NK-92 (cell line): ENCODE measurements around the gene JPH3.

ENCODE experiments used
- DNase-seq: peaks from one replicate; lab custom pipeline; 2025; ENCODE audit not compliant: unreplicated experiment; lab: John Stamatoyannopoulos, UW

Gene JPH3

DNA sequence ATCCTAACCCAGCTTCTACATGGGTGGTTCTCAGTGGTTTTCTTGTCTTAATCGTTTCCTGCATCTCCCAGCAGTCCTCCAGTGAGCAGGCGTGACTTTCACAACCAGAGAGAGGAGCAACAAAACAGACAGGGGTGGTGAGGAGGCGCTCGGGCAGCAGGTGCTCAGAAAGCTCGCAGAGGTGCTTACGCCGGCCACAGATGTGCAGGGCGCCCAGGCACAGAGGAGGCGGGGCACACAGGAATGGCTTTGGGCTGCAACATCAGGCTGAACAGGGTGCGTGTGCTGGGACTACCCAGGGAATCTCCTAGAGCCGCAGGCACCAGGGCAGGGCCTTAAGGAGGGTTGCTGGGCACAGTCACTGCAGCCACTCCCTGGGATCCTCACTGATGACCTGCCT, 130.9 kb downstream of the JPH3 start:
- no peak for DNase-seq

DNA sequence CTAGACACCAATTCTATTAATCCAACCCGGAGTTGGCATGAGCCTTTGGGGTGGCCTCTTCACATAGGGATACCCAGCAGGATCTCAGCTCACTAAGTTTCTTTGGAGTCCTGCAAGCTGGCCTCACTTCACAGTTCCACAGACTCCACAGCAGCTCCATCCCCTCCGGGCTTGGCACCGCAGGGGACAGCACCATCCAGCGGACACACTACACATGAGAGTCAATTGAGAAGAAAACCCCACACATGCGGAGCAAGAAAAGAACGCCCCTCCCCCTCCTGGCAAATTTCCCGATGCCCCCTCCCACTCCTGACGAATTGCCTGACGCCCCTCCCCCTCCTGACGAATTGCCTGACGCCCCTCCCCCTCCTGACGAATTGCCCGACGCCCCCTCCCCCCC, 132.3 kb downstream of the JPH3 start:
- no peak for DNase-seq

DNA sequence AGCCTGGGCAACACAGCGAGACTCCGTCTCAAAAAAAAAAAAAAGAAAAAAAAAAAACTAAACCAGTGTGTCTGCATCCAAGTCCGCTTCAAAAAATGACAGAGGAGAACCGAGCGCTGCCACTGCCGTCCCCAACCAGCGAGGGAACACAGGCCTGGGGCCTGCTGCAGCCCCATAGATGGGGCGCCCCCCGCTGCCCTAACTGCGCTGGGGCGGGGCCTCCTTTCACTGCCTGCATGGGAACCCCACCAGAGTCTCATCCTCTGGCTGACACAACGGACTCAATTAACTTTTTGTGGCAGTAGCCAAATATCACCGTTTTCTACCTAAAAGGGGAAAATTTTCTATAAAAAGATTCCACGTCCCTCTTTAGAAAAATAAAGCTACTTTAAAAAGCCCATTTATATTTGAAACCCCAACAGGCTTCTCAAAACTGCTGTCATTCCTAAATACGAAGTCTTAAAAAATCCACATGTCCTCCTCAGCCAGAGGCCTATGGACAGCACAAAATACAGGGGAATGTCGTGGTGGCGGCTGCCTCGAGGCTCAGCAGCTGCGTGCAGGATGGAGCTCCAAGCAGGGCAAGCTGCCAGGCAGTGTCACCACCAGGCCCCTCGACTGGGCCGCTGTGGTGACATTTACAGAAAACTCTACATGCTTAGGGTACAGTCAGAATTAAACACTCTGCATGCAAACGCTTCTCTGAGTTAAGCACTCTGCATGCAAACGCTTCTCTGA, 133.1 kb downstream of the JPH3 start:
- DNase-seq: no peak

DNA sequence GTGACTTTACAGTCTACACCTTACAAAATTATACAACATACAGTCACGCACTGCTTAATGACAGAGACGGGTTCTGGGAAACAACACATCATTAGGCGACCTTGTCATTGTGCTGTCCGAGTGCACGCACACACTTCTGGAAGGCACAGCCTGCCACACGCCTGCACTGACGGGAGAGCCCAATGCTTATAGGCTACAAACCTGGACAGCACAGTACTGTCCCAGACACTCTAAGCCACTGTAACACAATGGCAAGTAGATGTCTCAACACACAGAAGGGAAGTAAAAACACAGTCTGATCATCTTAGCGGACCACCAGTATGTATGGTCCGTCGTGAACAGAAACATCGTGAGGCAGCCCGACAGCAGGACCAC, 133.7 kb downstream of the JPH3 start:
- DNase-seq: no peak

DNA sequence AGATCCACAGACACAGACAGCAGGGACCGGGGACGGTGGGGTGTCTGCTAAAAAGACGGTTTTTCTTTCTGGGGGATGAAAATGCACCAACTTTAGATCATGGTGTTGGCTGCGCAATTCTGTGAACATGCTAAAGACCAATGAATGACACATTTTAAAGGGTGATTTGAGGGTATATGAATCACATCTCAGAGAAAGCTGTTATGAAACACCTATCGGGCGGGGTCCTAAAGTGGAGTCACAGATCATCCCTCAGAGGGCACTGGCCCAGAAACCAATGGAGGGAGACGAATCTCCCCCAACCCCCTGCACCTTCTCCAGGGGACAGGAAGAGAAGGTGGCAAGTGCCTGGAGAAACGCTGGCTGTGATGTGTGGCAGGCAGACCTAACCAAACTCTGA, 137.5 kb downstream of the JPH3 start:
- DNase-seq: no peak

DNA sequence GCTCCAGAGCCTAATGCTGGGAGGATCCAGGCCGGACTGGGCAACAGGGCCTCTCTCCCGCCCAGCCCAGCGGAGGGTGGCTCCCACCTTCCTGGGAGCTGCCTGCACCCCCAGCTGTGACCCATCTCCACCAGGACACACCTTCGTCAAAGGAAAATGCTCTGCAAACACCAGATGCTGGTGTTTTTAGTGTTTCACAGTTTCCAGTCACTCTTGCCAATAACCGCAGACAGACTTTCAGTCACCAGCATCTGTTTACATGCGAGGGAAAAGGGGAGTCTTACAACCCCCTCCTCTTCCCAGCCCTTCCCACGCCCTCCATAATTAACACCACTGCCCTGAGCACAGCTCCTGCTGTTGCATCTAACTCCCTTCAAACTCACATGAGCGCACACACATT, 138.1 kb downstream of the JPH3 start:
- no peak for DNase-seq

DNA sequence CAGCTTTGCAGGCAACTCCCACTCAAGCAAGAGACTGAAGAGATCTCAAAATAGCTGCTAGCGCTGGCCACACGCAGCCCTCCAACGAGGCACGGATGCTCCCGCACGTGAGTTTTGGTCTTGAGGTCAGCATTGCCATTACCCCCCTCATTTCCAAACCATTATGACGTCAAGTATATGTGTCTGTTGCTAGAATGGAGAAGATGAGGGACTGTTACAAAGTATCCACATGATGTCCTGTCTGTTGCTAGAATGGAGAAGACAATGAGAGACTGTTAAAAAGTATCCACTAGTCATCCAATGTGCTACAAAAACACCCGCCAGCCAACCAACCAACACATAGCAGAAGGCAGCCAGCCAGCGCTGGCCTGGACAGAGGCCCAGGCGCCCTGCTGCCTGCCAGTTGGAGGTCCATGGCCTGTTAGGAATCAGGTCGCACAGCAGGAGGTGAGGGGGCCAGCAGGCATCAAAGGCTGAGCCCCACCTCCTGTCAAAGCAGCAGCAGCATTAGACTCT, 138.7 kb downstream of the JPH3 start:
- no peak for DNase-seq

DNA sequence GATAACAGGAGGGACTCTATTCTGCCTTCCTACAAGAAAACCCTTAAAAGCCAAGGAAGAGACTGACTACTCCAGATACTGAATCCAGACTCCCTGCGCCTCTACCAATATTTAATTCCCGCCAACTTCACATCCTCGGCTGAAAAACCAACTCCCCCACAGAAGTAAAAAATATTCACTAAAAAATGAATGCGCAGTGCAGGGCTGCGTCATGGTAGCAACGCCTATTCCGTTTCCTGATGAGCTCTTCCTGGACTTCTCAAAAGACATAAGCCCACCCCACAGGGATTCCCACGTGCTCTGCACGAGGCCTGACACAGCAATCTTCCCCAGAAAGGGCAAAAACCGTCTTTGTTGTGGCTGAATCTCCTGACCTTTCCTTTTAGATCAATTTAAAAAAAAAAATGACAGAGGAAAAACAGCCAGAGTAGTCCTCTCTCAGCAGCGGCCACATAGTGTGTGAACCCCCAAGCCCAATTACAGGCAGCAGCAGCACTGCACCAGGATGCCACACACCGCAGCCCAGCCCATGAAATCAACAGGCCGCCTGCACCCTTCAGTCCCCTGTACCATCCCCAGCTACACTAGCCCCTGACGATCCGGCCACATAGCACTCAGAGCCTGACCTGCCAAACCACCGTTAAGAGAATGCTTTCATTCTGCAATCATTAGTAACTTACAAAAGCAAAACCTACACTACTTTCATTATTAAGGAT, 139.6 kb downstream of the JPH3 start:
- no peak for DNase-seq

DNA sequence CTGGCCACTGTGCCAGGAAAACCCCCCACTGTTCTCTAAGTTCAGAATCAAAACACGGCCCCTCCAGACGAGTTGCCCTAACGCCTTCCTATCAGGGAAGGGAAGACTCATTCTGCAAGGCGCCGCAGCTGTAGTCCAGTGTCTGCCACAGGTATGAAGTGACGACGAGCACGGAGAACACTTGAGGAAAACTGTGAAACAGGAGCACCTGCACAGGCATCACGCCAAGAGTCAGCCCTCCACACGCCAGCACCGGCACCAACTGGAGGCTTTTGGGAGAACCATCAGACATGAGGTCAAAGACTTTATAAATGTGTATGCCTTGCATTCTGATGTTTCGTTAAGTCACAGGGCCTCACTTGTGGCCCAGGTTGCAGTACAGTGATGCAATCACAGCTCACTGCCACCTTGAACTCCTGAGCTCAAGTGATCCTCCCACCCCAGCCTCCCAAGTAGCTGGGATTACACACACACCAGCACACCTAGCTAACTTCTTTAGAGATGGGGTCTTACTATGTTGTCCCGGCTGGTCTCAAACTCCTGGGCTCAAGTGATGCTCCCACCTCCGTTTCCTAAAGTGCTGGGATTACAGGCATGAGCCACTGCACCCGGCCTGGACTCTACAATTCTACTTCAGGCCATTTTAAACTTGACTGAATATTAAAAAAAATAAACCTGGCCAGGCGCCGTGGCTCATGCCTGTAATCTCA, 140.6 kb downstream of the JPH3 start:
- no peak for DNase-seq

DNA sequence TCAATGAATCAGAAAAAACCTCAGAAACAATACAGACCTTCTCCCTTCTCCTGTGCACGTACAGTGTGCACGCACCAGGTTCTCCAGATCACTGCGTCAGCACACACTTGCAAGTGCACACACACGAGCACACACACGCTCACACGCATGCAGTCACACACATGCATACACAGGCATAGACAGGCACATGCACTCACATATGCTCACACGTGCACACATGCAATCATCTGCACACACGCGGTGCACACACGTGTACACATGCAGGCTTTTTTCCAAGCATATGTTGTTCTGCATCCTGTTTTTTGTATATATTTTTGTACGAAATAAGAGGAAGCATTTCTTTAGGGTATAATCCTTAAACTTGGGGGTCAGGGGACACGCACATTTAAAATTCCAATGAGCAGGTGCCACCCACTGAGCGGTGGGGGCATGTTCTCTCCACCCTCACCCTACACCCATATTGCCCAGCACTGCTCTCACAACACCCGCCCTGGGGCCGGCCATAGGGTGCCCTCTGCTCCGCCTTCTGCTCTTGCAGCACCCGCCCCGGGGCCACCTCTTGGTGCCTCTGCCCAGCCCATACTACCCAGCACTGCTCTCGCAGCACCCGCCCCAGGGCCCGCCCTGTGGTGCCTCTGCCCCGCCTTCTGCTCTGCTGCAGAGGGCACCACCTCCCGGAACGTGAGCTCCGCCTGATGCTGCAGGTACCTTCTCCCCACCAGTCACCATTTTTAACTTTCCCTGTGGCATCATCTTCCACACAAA, 142.6 kb downstream of the JPH3 start:
- no peak for DNase-seq

DNA sequence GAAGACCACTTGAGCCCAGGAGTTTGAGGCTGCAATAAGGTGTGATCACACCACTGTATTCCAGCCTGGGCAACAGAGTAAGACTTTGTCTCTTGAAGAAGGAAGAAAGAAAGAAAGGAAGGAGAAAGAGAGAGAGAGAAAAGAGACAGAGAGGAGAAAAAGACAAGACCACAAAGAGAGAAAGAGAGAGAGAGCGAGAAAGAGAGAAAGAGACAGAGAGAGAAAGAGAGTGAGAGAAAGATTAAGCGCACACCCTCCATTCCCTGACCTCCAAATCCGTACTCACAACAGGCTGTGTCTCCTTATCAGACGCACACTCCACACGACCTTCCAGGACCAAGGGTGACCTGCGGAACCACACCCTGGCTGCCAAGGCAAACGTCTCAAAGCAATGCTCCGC, 143.9 kb downstream of the JPH3 start:
- no peak for DNase-seq
